Measurements from ENCODE around the gene ANAPC5.
"Not testable (repeated sequence)": the region's sequence is repeated elsewhere in the genome, so short reads cannot be mapped to it uniquely, and the experiment has no call there.

ANAPC5 gene

GRCh38 chr12:121383601-121384021, 31.4 kb upstream of the ANAPC5 start:
- Histone ChIP-seq H3K36me3 (ENCODE audit: insufficient read depth, low read depth, low read length) (no peaks in the 10 kb centered on the region), H3K4me3 (ENCODE audit: low read length) (no peak overlapping the region), H3K9ac (ENCODE audit: low read depth, low read length) (no peak overlapping the region), H3K27me3 (ENCODE audit: insufficient read depth, low read length) (no peaks in the 10 kb centered on the region), H3K4me1 (ENCODE audit: insufficient read depth, low read length) (no peaks in the 10 kb centered on the region), H3K27ac (ENCODE audit: low read length) (no peak overlapping the region), H3K9me3 (ENCODE audit: insufficient read depth, low read depth, low read length) (no peaks in the 10 kb centered on the region)

DNA sequence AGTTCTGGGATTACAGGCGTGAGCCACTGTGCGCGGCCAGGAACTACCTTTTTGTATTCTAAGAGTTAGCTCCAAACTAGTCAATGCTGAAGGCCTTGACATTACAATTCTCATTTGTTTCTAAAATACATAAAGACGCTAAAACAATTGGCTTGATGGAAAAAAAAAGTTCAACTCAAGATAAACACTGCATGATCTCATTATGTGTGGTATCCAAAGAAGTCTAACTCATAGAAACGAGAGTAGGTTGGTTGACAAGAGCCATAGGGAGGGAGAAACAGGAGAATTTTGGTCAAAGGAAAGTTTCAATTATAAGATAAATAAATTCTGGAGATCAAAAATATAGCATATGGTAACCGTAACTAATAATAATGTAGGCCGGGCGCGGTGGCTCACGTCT, 27.7 kb upstream of the ANAPC5 start:
- Histone ChIP-seq H3K27ac (ENCODE audit: low read length) (no peak overlapping the region), H3K9ac (ENCODE audit: low read depth, low read length) (no peak overlapping the region), H3K9me3 (ENCODE audit: insufficient read depth, low read depth, low read length) (no peaks in the 10 kb centered on the region), H3K4me1 (ENCODE audit: insufficient read depth, low read length) (no peaks in the 10 kb centered on the region), H3K4me3 (ENCODE audit: low read length) (no peak overlapping the region), H3K36me3 (ENCODE audit: insufficient read depth, low read depth, low read length) (no peaks in the 10 kb centered on the region), H3K27me3 (ENCODE audit: insufficient read depth, low read length) (no peaks in the 10 kb centered on the region)

DNA sequence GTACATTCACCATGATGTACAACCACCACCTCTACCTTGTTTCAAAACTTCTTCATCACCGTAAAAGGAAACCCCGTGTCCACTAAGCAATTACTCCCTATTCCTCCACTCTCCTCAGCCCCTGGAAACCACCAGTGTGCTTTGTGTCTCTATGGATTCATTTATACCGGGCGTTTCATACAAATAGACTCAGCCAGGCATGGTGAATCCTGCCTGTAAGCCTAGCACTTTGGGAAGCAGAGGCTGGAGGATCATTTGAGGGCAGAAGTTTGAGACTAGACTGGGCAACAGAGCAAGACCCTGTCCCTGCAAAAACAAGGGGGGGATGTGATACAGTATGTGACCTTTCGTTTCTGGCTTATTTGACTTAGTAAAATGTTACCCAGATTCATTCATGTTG, 26.5 kb upstream of the ANAPC5 start:
- H3K9ac ChIP-seq (ENCODE audit: low read depth, low read length): no peak overlapping the region
- H3K27ac ChIP-seq (ENCODE audit: low read length): no peak overlapping the region
- H3K4me3 ChIP-seq (ENCODE audit: low read length): no peak overlapping the region
- no peaks in the 10 kb centered on the region for H3K9me3 ChIP-seq (ENCODE audit: insufficient read depth, low read depth, low read length)
- H3K27me3 ChIP-seq (ENCODE audit: insufficient read depth, low read length): no peaks in the 10 kb centered on the region
- H3K4me1 ChIP-seq (ENCODE audit: insufficient read depth, low read length): no peaks in the 10 kb centered on the region
- H3K36me3 ChIP-seq (ENCODE audit: insufficient read depth, low read depth, low read length): no peaks in the 10 kb centered on the region

DNA sequence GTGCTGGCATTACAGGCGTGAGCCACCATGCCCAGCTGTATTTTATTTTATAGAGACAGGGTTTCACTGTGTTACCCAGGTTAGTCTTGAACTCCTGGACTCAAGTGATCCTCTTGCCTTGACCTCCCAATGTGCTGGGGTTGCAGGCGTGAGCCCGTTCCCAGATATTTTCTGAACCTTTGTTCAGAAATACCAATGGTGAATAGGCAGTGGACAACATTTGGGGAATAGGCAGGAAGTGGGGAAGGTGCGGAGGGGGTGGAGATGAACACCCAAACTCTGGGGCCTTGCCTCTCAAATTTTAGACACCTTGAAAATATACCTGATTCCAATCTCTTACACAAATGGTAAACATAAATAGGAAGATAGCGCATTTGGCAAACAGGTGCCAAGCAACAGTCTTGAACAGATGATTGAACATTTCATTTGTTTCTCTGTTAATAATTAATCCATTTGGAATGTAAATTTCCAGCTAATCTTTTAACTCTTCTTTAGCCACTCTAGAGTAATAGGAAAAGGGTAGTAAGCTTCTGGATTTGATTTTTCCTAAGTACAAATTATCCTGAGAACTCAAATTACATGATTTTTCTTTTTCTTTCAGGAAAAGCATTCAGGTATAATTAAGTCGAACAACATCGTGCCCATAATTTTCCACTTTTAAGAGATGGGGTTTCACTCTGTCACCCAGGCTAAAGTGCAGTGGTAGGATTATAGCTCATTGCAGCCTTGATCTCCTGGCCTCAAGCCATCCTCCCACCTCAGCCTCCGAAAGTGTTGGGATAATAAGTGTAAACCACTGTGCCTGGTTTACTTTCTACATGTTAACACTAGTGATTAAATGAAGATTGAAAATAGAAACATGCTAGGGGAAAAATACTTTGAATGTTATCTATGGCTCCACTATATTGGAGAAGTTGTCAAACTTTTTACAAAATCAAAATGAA, 24.8 kb upstream of the ANAPC5 start:
- Histone ChIP-seq H3K27me3 (ENCODE audit: insufficient read depth, low read length) (no peaks in the 10 kb centered on the region), H3K4me3 (ENCODE audit: low read length) (no peak overlapping the region), H3K9me3 (ENCODE audit: insufficient read depth, low read depth, low read length) (no peaks in the 10 kb centered on the region), H3K27ac (ENCODE audit: low read length) (no peak overlapping the region), H3K36me3 (ENCODE audit: insufficient read depth, low read depth, low read length) (no peaks in the 10 kb centered on the region), H3K4me1 (ENCODE audit: insufficient read depth, low read length) (no peaks in the 10 kb centered on the region), H3K9ac (ENCODE audit: low read depth, low read length) (no peak overlapping the region)

- H3K27ac ChIP-seq (ENCODE audit: low read length); H3K27me3 ChIP-seq (ENCODE audit: insufficient read depth, low read length); H3K9me3 ChIP-seq (ENCODE audit: insufficient read depth, low read depth, low read length); H3K9ac ChIP-seq (ENCODE audit: low read depth, low read length); H3K36me3 ChIP-seq (ENCODE audit: insufficient read depth, low read depth, low read length); H3K4me1 ChIP-seq (ENCODE audit: insufficient read depth, low read length); H3K4me3 ChIP-seq (ENCODE audit: low read length): not testable (repeated sequence)
Observed at GRCh38 chr12:121374945-121375584, 22.9 kb upstream of the ANAPC5 start.

DNA sequence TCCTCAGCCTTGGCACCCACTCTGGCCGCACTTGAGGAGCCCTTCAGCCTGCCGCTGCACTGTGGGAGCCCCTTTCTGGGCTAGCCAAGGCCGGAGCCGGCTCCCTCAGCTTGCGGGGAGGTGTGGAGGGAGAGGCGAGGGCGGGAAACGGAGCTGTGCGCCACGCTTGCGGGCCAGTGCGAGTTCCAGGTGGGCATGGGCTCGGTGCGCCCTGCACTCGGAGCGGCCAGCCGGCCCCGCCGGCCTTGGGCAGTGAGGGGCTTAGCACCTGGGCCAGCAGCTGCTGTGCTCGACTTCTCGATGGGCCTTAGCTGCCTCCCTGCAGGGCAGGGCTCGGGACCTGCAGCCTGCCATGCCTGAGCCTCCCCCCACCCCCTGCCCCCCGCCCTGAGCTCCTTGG, 22.1 kb upstream of the ANAPC5 start:
- not testable (repeated sequence) for H3K9me3 ChIP-seq (ENCODE audit: insufficient read depth, low read depth, low read length); H3K4me3 ChIP-seq (ENCODE audit: low read length); H3K27ac ChIP-seq (ENCODE audit: low read length); H3K4me1 ChIP-seq (ENCODE audit: insufficient read depth, low read length); H3K27me3 ChIP-seq (ENCODE audit: insufficient read depth, low read length); H3K9ac ChIP-seq (ENCODE audit: low read depth, low read length); H3K36me3 ChIP-seq (ENCODE audit: insufficient read depth, low read depth, low read length)

DNA sequence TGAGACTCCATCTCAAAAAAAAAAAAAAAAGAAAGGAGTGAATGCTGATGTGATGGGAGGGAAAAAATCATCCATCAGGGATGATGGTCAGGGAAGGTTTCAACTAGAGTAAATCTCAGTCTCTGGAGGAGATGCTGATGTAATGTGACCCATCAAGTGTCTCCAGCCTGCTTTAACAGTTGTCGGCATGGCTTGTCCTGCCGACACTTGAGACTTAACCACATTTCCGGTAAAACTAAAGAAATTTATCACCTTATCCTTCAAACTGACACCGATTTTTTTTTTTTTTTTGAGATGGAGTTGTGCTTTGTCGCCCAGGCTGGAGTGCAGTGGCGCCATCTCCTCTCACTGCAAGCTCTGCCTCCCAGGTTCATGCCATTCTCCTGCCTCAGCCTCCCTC, 21.5 kb upstream of the ANAPC5 start:
- Histone ChIP-seq H3K27ac (ENCODE audit: low read length) (no peak overlapping the region), H3K9ac (ENCODE audit: low read depth, low read length) (no peak overlapping the region), H3K4me3 (ENCODE audit: low read length) (no peak overlapping the region), H3K9me3 (ENCODE audit: insufficient read depth, low read depth, low read length) (no peaks in the 10 kb centered on the region), H3K4me1 (ENCODE audit: insufficient read depth, low read length) (no peaks in the 10 kb centered on the region), H3K27me3 (ENCODE audit: insufficient read depth, low read length) (no peaks in the 10 kb centered on the region), H3K36me3 (ENCODE audit: insufficient read depth, low read depth, low read length) (no peaks in the 10 kb centered on the region)

DNA sequence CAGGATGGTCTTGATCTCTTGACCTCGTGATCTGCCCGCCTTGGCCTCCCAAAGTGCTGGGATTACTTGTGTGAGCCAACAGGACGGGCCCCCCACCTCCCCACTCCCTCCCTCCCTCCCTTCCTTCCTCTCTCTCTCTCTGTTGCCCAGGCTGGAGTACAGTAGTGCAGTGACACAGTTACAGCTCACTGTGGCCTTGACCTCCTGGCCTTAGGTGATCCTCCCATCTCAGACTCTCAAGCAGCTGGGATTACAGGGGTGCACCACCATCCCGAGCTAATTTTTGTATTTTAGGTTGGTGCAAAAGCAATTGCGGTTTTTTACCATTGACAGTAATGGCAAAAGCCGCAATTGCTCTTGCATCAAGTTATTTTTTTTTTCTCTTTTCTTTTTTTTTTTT, 19.2 kb upstream of the ANAPC5 start:
- no peak overlapping the region for H3K27ac ChIP-seq (ENCODE audit: low read length)
- H3K27me3 ChIP-seq (ENCODE audit: insufficient read depth, low read length): no peaks in the 10 kb centered on the region
- no peaks in the 10 kb centered on the region for H3K4me1 ChIP-seq (ENCODE audit: insufficient read depth, low read length)
- H3K36me3 ChIP-seq (ENCODE audit: insufficient read depth, low read depth, low read length): no peaks in the 10 kb centered on the region
- H3K4me3 ChIP-seq (ENCODE audit: low read length): no peak overlapping the region
- H3K9ac ChIP-seq (ENCODE audit: low read depth, low read length): no peak overlapping the region
- H3K9me3 ChIP-seq (ENCODE audit: insufficient read depth, low read depth, low read length): no peaks in the 10 kb centered on the region

DNA sequence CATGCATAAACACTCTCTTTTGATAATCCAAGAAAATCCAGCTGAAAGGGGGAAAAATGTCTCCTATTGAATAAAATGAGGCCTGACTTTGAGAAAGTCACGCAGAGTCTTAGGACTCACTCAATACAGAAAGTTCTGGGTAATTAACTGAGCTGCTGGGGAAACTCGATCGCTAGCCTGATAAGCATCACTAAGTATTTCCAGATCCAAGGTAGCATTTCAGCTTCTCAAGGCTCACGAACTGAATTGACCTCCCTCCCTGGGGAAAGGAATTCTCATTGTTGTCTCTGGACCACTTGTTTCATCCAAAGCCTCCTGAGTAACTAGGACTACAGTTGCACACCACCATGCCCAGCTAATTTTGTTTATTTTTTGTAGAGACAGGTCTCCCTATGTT, 13.8 kb upstream of the ANAPC5 start:
- Histone ChIP-seq H3K9me3 (ENCODE audit: insufficient read depth, low read depth, low read length) (no peaks in the 10 kb centered on the region), H3K4me1 (ENCODE audit: insufficient read depth, low read length) (no peaks in the 10 kb centered on the region), H3K36me3 (ENCODE audit: insufficient read depth, low read depth, low read length) (no peaks in the 10 kb centered on the region), H3K27ac (ENCODE audit: low read length) (no peak overlapping the region), H3K4me3 (ENCODE audit: low read length) (no peak overlapping the region), H3K9ac (ENCODE audit: low read depth, low read length) (no peak overlapping the region), H3K27me3 (ENCODE audit: insufficient read depth, low read length) (0 out of 2 replicates have a peak, but pooled peaks cover 5% of the 10 kb centered on the region)

- no peak overlapping the region for H3K4me3 ChIP-seq (ENCODE audit: low read length)
- H3K27me3 ChIP-seq (ENCODE audit: insufficient read depth, low read length): 0 out of 2 replicates have a peak, but pooled peaks cover 5% of the 10 kb centered on the region
- H3K9ac ChIP-seq (ENCODE audit: low read depth, low read length): no peak overlapping the region
- no peaks in the 10 kb centered on the region for H3K36me3 ChIP-seq (ENCODE audit: insufficient read depth, low read depth, low read length)
- H3K4me1 ChIP-seq (ENCODE audit: insufficient read depth, low read length): no peaks in the 10 kb centered on the region
- H3K27ac ChIP-seq (ENCODE audit: low read length): no peak overlapping the region
- H3K9me3 ChIP-seq (ENCODE audit: insufficient read depth, low read depth, low read length): no peaks in the 10 kb centered on the region
Observed at GRCh38 chr12:121365416-121366062, 13.3 kb upstream of the ANAPC5 start.

GRCh38 chr12:121364683-121365121, 12.5 kb upstream of the ANAPC5 start:
- H3K4me3 ChIP-seq (ENCODE audit: low read length): no peak overlapping the region
- 0 out of 2 replicates have a peak, but pooled peaks cover 5% of the 10 kb centered on the region for H3K27me3 ChIP-seq (ENCODE audit: insufficient read depth, low read length)
- H3K9me3 ChIP-seq (ENCODE audit: insufficient read depth, low read depth, low read length): no peaks in the 10 kb centered on the region
- no peak overlapping the region for H3K9ac ChIP-seq (ENCODE audit: low read depth, low read length)
- no peaks in the 10 kb centered on the region for H3K4me1 ChIP-seq (ENCODE audit: insufficient read depth, low read length)
- no peaks in the 10 kb centered on the region for H3K36me3 ChIP-seq (ENCODE audit: insufficient read depth, low read depth, low read length)
- no peak overlapping the region for H3K27ac ChIP-seq (ENCODE audit: low read length)
